Keratinocyte (primary cell): ENCODE results near the gene IMPDH2. TPM values are rescaled to one million over a fixed set of nuclear protein-coding genes. Genes with fewer than 3 reads are reported as not detected.

Experiments used
- DNase-seq: peaks from one replicate; pipeline ENCODE4 v3.0.0-alpha.2; 2011; ENCODE audit warnings: low read depth, missing footprints, low spot score
- FAIRE-seq: peaks from 2 replicates; lab custom pipeline; 2011; peaks lifted over from hg19 to GRCh38; lab: Jason Lieb, UNC
- H2AFZ ChIP-seq: 2 replicates; pipeline ENCODE4 v1.6.0; 2012; ENCODE audit warnings: low read length, control low read depth, inconsistent platforms; ENCODE audit not compliant: control insufficient read depth
- H3K27ac ChIP-seq: 2 replicates; pipeline ENCODE4 v1.5.1; 2011; ENCODE audit warnings: low read length; ENCODE audit not compliant: control insufficient read depth, insufficient read depth
- H3K27me3 ChIP-seq: 3 replicates; pipeline ENCODE4 v1.6.0; 2011; ENCODE audit warnings: low read length; ENCODE audit not compliant: control insufficient read depth, insufficient read depth; ENCODE audit errors: extremely low read depth
- H3K36me3 ChIP-seq, 2 experiments: 2 replicates in 1 of 2; 3 replicates in 1 of 2; pipeline ENCODE4 v1.5.1; 2011; ENCODE audit warnings: low read length in 2 of 2, mild to moderate bottlenecking in 1 of 2; ENCODE audit not compliant: control insufficient read depth in 2 of 2, insufficient read depth in 2 of 2; ENCODE audit errors: extremely low read depth in 1 of 2
- H3K4me1 ChIP-seq: 3 replicates; pipeline ENCODE4 v1.5.1; 2011; ENCODE audit warnings: low read length; ENCODE audit not compliant: control insufficient read depth, insufficient read depth; ENCODE audit errors: extremely low read depth
- H3K4me2 ChIP-seq: 3 replicates; pipeline ENCODE4 v1.6.0; 2011; ENCODE audit warnings: low read depth, low read length; ENCODE audit not compliant: control insufficient read depth, insufficient read depth; ENCODE audit errors: extremely low read depth
- H3K4me3 ChIP-seq, 3 experiments: fragments of 200-600 bp in 1 of 3; sonication (generic) in 1 of 3; 2 replicates in 2 of 3; 3 replicates in 1 of 3; pipeline ENCODE4 v1.5.1; 2011 to 2016; ENCODE audit warnings: low read length in 3 of 3, mild to moderate bottlenecking in 3 of 3, control low read depth in 2 of 3, inconsistent platforms in 1 of 3, low read depth in 1 of 3, mixed read lengths in 1 of 3, mixed run types in 1 of 3, moderate library complexity in 1 of 3; ENCODE audit not compliant: control insufficient read depth in 2 of 3, insufficient read depth in 2 of 3; ENCODE audit errors: extremely low read depth in 1 of 3
- H3K79me2 ChIP-seq: 2 replicates; pipeline ENCODE4 v1.6.0; 2012; ENCODE audit warnings: low read length; ENCODE audit not compliant: control insufficient read depth, insufficient read depth
- H3K9ac ChIP-seq: 3 replicates; pipeline ENCODE4 v1.6.0; 2011; ENCODE audit warnings: low read length; ENCODE audit not compliant: control insufficient read depth, insufficient read depth; ENCODE audit errors: extremely low read depth
- H3K9me1 ChIP-seq: 3 replicates; pipeline ENCODE4 v1.6.0; 2011; ENCODE audit warnings: low read length; ENCODE audit not compliant: control insufficient read depth, insufficient read depth; ENCODE audit errors: extremely low read depth
- H3K9me3 ChIP-seq: 2 replicates; pipeline ENCODE4 v1.5.1; 2012; ENCODE audit warnings: low read depth, low read length; ENCODE audit not compliant: control insufficient read depth
- H4K20me1 ChIP-seq: 3 replicates; pipeline ENCODE4 v1.6.0; 2011; ENCODE audit warnings: low read length; ENCODE audit not compliant: control insufficient read depth, insufficient read depth; ENCODE audit errors: extremely low read depth
- CTCF ChIP-seq, 3 experiments: IDR thresholded peaks in 1 of 3; conservative IDR thresholded peaks in 1 of 3; optimal IDR thresholded peaks in 1 of 3; 2 replicates in 2 of 3; 3 replicates in 1 of 3; pipeline versions ENCODE3 to v1.5.1; 2011; ENCODE audit warnings: low read length in 3 of 3, mild to moderate bottlenecking in 3 of 3, moderate library complexity in 2 of 3, control low read depth in 1 of 3, inconsistent platforms in 1 of 3; ENCODE audit not compliant: insufficient read depth in 2 of 3; ENCODE audit errors: extremely low read depth in 1 of 3
- EZH2 ChIP-seq: IDR thresholded peaks from one replicate; pipeline ENCODE4 v1.6.1; 2012; ENCODE audit warnings: inconsistent platforms, mild to moderate bottlenecking, low read length, moderate library complexity
- dilution Hi-C: fragments of 300-500 bp; cut with MboI; formaldehyde crosslinking; loops from one replicate; pipeline ENCODE4 v1.7.0; 2020; ENCODE audit warnings: low sequenced_read_pairs; ENCODE audit not compliant: extremely low pct_ligation_motif_present
- polyA plus RNA-seq, 5 experiments: library from polyadenylated mRNA; depleted of rRNA in 3 of 5; stranded (reverse) in 3 of 5; stranded (forward) in 1 of 5; unstranded in 1 of 5; fragments of >200 nt; gene quantifications; 1 replicate in 1 of 5; 2 replicates in 3 of 5; 3 replicates in 1 of 5; pipeline versions ENCODE4 v1.2.1 to v1.2.3, GENCODE V29; 2011 to 2012; ENCODE audit warnings: missing spikeins in 2 of 5, low read depth in 1 of 5, low replicate concordance in 1 of 5

Gene IMPDH2
- polyA plus RNA-seq, 1 donor (not counting 4 experiments of a cell fraction or from before 2014, with no cell fraction given) = 221 TPM

GRCh38 chr3:49025005-49025792 is 4.0 kb downstream of the IMPDH2 start:
- no peaks in the 10 kb centered on the region for H3K27me3 ChIP-seq
- H3K27ac ChIP-seq = no peak overlapping the region
- H3K4me2 ChIP-seq = no peak overlapping the region
- peaks cover 4% of the 10 kb centered on the region for H4K20me1 ChIP-seq
- dilution Hi-C loops = no loop called here
- H3K4me1 ChIP-seq = peaks cover 31% of the 10 kb centered on the region
- TF ChIP-seq EZH2 = no peak
- no peak for TF ChIP-seq CTCF (optimal IDR thresholded peaks at IDR 0.05 in 1 of 3, IDR thresholded peaks at IDR 0.05 in 1 of 3, conservative IDR thresholded peaks at IDR 0.05 in 1 of 3; ENCODE audit: extremely low read depth in 1 of 3, insufficient read depth in 2 of 3, low read length in 3 of 3)
- peaks cover 3% of the 10 kb centered on the region for H3K9me1 ChIP-seq
- no peak overlapping the region for H3K9ac ChIP-seq
- peaks cover 74% of the 10 kb centered on the region for H3K79me2 ChIP-seq
- H3K9me3 ChIP-seq = no peaks in the 10 kb centered on the region
- no peak for DNase-seq
- H3K4me3 ChIP-seq = no peak overlapping the region
- no peak overlapping the region for H2AFZ ChIP-seq
- H3K36me3 ChIP-seq = peaks cover 29 to 52% of the 10 kb centered on the region in 2 experiments
- FAIRE-seq = no peak

- no peak for TF ChIP-seq CTCF (optimal IDR thresholded peaks at IDR 0.05 in 1 of 3, IDR thresholded peaks at IDR 0.05 in 1 of 3, conservative IDR thresholded peaks at IDR 0.05 in 1 of 3; ENCODE audit: extremely low read depth in 1 of 3, insufficient read depth in 2 of 3, low read length in 3 of 3)
- TF ChIP-seq EZH2 = no peak
- Histone ChIP-seq H3K4me3 (no peak overlapping the region), H3K4me2 (no peak overlapping the region), H3K4me1 (peaks cover 38% of the 10 kb centered on the region), H3K79me2 (peaks cover 81% of the 10 kb centered on the region), H3K9me3 (no peaks in the 10 kb centered on the region), H4K20me1 (peaks cover 4% of the 10 kb centered on the region), H3K27me3 (no peaks in the 10 kb centered on the region), H2AFZ (no peak overlapping the region), H3K27ac (no peak overlapping the region), H3K9me1 (peaks cover 3% of the 10 kb centered on the region), H3K9ac (no peak overlapping the region), H3K36me3 (peaks cover 29 to 52% of the 10 kb centered on the region in 2 experiments)
- DNase-seq (no peak), FAIRE-seq (no peak)
- dilution Hi-C loops = no loop called here
Measured at GRCh38 chr3:49024449-49024848, 4.7 kb downstream of the IMPDH2 start.
